HG03064 (cell line): Measurements from ENCODE around the gene CACNA2D3.

Experiments
- ATAC-seq: cut with Tn5 transposase; IDR thresholded peaks from one replicate; pipeline ENCODE4 v1.9.1; 2021; ENCODE audit warnings: low read depth; ENCODE audit not compliant: unreplicated experiment

CACNA2D3 gene

DNA sequence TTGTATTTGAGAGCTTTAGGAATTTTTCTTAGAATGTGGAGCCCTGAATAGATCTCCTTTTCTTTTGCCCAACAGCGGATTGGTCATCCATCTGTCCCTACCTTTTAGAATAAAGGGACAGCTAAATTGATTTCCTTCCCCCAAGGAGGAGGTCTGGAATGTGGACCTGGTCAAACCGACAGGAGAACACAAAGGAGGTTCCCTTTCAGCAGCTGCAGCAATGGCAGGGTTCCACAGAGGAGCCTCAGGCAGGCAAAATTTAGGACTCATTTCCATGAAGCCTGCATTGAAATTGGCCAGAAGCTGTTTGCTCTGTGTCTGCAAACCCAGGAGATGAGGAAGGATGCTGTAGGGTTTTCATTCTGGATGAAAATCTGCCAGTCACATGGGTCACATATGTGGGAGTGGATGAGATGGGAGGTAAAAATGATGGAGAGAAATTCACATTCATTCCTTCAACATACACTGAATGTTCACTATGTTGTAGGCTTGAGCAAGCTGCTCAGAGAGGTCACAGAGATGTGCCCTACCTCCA is 728.2 kb downstream of the CACNA2D3 start:
- no peak for ATAC-seq

DNA sequence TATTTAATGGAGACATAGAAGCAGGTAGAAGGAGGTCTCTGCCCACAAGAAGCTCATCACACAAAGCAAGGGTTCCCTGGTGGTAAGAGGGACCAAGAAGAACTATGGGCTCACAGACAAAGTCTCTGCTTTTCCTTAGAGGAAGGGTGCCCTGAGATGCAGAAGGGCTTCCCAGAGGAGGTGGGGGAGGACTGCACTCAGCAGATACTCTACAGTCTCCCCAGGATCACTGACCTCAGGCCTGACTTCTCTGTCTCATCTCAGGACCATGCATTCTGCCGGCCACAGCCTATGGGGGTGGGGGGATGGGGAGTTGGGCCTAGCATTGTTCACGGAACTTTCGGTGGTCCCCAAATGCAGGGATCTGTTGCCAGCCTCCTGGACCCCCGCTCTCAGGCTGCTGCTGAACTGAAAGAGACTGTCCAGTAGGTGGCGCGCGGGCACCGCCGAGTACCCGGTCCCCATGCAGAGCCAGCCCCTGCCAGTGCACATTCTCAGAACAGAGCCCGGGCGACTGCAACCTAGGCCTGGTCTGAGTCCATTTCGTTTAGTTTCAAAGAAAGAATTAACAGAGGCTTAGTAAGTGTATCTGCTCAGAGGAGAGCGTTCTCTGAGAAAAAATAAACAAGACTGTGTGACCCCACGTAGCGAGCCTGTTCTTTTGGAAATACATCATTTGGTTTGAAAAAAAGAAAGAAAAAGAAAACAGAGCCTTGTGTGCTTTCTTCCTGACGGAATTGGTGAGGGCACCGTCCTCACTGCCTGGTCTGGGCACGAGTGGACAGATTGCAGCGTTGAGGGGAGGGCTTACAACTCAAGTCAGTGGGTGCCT is 731.4 kb downstream of the CACNA2D3 start:
- ATAC-seq, result no peak

DNA sequence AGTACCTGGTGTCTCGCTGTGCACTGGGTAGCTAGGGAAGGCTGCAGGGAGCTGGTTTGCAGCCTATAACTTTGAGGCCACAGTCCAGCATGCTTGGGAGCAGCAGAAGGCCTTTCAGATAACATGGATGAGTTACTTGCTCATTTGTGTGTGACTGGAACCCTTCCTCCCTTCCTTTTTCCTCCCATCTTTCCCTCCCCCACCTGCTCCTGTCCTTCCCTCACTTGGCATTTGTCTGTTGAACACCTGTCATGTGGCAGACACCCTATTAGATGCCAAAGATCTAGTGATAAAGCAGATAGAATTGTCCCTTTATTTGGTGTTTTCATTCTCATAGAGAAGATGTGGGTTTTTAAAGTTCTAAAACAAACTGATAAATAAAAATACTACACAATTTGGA is 733.9 kb downstream of the CACNA2D3 start:
- ATAC-seq, result no peak

DNA sequence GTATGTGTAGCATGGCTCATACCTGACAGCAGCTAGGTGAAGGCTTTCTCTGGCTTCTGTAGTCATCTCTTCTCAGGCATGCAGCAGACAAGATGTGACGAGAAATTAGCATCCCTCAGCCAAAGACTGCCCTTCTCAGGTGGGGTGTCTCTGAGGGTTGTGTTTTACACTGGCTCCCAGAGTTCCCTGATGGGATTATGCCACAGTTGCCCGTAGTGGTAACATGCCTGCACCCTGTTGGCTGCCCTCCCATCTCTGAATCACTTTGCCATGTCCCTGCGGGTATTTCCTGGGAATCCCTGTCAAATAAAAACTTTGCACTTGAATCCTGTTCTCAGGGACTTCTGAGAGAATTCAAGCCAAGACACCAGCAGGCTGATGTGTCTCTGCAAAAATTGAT is 735.0 kb downstream of the CACNA2D3 start:
- ATAC-seq, result no peak

DNA sequence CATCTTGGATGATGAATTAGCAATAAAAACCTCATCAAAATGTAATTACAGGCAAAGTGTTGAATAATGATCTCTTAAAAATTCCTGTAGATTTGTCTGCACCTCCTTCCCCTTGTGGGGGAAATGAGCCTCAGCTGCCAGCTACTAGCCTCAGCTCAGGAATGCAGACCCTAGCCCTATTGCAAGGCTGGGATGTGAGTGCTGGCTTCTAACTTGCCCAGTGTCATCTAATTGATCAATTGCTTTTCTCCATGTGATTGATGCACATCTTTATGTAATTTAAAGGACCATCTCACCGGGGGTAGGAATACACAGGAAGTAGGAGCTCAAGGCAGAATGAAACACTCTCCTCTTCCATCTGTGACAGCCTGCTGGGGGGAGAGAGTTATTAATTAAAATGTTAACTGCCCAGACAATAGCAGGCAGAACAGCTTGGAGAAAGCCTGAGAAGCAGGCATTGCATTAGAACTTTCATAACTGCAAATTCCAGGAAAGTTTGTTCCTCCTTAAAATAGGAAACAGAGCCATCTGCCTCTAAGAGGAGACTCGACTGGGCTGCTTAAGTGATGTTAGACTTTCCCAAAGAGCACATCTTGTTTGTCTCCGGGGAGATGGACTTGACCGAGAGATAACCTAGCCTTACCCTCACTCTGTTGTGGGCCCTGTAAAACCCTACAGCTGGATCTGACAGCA is 735.9 kb downstream of the CACNA2D3 start:
- no peak for ATAC-seq

DNA sequence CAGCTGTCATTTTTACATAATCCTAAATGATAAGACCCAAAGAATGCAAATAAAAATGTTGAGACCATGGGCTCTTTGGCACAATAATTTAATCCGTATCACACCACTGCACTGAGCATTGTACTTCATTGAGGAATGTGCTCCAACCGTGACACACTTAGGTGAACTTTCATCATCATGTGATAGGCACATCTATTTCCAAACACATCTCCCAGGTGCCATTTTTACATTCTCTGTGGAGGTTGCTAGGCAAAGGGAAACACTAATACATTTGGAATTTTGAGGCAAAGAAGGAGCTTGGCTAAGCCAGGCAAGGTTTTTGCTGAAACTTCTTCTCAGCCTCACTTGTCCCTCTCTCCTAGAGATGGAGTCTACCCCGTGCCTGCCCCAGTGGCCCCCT is 736.8 kb downstream of the CACNA2D3 start:
- no peak for ATAC-seq

DNA sequence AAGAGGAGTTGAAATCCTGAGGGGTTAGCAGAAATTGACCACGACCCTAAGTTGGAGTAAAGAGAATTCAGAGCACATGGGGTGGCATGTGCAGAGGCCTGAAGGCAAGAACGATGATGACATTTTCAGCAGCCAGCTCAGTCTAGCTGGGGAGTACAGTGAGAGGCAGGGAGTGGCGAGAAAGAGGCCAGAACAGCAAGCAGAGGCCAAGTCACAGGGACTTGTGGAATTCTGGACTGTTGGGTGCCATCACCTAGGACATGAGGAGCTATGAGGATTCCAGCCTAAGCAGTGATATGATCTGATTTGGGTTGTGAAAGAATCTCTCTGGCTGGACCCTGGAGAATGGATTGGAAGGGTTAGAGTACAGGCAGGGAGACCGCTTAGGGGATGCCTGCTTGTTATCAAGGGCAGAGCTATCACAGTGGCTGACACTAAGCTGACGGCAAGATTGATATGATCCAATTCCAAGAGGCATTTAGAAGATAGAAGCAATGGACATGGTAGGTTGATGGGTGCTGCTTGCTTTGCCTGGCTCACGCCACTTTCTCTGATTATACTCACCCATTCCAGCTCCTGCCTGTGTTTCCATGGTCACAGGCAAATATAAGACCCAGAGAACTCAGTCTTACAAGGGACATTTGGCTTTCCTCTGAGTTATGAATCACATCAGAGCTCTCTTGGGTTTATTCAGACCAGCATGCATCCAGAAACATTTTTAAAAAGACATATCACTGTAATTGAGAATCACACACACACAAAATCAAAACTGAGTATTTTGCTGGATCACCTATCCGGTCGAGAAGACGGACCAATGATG is 739.1 kb downstream of the CACNA2D3 start:
- ATAC-seq, result no peak

DNA sequence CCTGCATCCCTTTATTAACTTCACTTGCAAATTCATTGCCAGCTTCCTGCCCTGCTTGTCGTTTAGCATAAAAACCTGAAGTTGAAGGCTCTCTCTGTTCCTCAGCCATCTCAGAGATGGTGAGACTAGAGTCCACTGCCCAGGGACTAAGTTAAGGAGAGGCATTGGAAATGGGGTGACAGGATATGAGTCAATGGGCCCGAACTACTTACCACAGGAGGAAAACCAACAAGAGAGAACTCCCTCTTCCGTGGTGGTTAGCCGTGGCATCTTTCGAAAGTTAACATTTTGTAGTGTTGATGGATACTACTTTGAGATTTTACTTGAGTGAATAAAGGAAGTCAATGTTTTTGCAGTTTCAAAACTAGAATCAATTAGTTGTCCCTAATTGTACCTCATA is 740.2 kb downstream of the CACNA2D3 start:
- no peak for ATAC-seq

DNA sequence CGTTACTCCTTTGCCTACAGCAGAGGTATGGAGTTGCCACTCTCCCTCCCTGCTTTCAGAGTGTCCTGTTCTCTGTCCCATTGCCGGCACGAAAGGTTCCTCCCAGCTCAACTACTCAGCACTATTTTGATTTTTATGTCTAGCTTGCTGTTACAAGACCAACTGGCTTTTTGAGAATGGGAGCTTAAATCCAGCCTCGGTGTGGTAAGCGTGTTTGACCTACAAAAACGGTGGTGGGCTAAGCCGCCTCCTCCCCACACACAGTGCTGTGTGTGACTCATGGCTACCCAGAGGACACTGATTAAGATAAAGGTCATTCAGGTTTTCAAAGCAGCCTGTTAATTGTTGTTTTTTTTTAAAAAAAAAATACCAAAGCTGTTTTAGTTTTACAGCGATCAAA is 741.0 kb downstream of the CACNA2D3 start:
- no peak for ATAC-seq

DNA sequence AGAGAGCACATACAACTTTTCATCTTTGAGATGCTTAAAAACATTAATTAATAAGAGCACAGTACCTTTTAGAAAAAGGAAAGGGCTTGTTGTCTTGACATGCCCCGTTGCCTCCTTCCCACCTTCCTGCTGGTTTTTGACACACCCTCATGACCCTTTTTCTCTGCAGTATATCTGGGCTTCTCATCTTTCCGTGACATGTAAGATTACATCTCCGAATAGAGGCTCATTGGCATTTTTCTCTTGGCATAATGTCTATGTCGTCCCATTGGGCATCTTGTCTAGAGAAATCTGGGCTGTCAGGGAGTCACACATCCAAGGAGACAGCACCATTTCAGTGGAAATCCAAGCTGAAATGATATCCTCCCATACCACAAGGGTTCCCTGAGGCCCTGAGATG is 741.4 kb downstream of the CACNA2D3 start:
- no peak for ATAC-seq

DNA sequence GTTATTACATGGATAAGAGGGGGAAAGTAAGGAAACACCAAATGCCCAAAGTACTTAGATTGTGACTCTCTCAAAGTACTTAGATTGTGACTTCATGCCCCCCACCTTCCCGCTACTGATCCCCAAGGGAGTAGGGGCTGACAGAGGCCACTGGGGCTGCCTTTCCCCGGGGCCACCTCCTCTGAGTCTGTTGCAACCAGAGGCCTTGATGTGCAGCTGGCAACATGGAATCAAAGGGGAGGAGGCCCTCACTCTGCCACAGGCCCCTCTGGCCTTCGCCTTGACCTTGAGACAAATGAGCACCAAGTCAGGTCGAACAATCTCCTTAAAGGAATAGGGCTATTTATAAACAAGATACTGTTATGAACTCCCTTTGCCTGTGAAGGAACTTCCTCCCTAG is 743.0 kb downstream of the CACNA2D3 start:
- ATAC-seq, result no peak

DNA sequence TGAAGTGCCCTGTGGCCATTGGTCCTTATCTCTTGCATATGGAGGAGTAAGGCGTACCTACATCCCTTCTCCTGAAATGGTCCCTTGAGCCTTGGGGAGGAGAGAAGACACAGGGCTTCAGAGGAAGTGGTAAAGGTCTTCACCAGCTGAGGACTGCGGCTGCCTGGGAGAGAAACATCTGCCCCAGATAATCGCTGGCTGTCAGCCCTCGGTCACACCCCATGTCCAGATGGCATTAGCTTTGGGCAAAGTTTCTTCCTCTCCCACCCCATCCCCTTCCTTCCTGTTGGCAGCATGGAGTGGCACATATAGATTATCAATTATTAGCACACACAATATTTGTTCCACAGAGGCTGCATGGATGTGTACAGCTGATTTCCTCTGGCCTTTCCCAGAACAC is 743.9 kb downstream of the CACNA2D3 start:
- no peak for ATAC-seq

DNA sequence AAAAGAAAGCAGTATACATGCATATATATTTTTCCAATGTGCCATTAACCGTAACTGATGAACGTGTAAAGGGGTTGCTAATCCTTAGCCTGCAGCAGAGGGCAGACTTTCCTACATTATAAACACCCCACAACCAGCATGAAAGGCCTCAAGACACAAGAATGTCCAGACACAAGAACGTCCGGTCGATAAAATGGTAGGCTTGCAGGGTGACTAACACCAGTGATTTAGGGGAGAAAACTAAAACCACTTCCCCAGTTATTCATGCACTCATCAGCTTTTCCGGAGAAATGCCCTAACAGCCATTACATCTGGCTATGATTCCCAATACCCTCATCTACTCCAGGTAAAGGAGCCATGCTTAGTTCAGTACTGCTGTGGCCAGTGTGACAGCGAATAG is 748.1 kb downstream of the CACNA2D3 start:
- ATAC-seq, result no peak

DNA sequence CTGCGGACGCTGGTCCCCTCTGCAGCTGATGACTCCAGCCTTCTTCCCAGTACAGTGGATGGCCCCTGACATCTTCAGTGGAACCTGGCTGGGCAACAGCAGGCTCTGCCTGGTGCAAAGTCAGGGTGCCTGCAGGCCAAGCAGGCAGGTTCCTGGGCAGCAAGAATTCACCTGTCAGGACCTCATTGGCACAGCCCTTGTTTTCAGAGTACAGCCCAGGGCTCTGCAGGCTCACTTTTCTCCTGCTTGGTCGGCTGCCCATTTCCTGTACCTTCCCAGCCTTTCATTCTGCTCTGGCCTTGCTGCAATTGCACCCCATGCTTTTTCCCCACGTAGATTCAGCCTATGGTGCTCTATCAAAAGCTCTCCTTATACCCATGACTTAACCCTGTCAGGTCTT is 749.5 kb downstream of the CACNA2D3 start:
- no peak for ATAC-seq

DNA sequence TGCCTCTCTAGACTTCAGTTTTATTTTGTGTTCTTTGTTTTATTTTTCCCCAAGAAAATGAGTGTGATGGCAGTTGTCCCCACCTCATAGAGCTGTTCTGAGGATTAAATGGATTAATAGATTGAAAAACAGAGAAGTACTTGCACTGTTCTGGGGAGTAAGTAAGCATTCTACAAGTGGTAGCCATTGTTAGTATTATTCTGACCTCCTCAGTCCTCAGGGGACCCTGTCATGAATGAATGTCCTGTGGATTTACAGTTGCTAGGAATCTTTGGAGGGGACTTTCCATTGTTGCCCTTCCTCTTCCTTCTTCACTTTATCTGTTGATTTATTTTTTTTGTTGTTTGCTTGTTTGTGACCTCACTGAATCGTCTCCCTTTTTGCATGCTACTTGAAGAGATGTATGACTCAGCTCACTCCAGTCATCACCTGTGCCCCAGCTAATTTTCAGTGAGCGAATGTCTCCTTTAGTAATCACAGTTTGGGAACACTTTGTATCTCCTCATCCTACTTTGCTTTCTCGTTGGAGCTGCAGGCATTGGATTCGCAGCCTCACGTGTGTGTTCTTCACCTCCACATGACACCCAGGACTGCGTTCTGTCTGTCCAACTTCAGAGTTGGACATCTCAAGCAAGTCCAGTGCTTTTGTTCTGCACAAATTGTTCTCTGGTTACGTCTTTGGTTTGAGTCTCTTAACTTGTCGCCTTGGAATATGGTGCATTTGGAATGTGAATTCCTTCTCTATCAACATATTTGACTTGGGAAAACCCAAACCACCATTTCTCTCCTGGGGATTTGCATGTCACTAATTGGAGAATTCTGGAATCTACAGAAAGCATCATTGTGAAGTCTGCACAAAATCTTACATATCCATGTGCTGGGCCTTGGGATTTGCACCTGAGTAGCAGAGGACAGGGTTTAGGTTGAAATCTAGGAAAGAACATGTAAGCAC is 751.0 kb downstream of the CACNA2D3 start:
- ATAC-seq, result no peak

DNA sequence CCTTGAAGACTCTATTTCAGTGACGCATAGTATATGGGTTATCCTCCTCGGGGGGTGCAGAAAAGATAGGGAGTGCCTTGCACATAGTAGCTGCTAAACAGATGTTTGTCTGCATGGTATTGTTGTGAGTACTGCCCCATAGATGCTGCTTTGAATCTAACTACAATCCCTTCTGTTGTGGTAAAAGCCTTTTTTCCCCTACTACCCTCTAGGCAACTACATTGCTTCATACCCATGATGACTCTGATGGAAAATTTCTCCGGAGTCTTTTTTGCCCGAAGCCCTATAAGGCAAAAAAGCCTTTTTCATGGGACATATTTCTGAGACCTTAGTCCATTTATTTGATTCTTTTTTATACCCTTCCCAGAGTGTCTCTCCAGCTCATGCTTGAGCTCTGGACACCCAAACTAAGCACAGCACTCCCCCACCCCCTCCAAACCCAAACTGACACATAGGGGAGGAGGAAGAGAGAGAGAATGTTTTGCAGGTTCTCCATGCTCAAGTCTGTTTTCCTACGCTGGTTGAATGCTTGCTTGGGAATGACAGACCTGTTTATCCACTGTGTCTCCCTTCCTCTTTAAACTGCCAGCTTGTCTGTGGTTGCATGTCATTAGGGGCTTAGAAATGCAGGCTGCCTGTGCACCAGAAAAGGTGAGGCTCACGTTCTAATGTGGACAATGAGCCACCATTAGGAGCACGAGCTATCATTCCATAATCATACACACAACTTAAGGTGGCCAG is 752.6 kb downstream of the CACNA2D3 start:
- no peak for ATAC-seq

DNA sequence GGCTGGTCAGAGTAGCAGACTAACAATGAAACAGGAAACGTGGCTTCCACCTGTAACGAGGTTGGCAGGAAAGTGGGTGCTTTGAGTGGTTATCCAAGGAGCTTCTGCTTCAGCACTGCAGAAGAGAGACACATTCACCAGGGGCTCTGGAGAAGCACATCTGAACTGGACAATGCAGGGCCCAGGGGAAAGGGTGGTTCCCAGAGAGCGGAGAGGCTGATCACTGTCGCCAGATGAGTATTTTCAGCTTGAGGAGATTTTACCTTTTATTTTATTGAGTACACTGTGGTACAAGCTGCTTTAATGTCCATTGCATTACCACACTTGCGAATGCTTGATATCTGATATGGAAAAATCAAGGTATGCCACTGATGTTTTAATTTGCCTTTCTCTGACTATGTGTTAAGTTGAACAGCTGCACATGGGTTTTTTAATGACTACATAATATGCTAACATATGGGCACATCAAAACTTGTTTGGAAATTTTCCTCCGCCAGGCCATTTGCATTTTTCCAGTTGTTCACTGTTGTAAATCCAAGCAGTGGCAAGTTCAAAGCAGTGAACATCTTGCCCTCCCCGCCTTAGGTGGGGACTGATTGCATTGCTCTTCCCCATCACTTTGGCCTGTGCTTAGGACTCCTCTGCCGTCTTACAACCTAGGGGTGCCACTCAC is 753.4 kb downstream of the CACNA2D3 start:
- no peak for ATAC-seq

DNA sequence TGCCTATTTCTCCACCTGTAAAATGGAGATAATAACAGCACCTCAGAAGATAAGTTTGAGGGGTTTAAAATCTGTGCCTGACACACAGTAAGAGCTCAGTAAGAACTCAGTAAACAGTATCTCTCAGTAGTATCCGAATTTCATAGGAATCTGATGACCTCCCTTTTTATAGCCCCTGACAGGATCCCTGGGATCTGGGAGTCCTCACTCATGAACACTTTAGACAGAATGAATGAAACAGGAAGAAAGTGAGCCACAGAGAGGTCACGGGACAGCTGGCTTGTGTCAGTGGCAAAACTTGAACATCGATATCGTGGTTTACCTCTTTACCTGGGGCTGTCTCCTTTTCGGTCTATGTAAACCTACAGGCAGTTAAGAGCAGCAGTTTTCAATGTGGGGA is 754.3 kb downstream of the CACNA2D3 start:
- no peak for ATAC-seq

DNA sequence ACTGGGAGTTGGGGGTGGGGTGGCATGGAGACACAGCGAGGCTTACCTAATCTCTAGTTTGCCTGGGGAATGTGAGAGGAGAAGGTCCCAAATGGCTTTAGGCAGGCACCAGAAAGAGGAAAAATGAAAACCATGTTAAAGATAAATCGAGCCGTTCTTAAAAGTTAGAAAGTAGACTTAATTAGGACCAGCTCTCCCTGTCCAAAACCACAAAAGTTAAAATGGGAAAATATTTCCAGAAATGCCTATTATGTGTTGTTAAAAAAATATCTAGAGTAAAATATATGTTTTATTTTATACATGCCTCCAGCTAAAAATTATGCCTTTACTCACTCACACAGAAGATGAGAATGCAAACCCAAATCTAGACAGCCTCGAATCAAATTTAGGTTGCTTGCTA is 755.4 kb downstream of the CACNA2D3 start:
- ATAC-seq, result no peak
